Erythroblast (primary cell): ENCODE data around the gene WBP2.

ENCODE experiments used
- GATA1 ChIP-seq: IDR thresholded peaks from 2 replicates; pipeline ENCODE4 v1.6.1; 2011; ENCODE audit warnings: low read depth, mild to moderate bottlenecking, control low read depth, low read length, moderate library complexity
- POLR2A ChIP-seq: IDR thresholded peaks from 2 replicates; pipeline ENCODE4 v1.6.1; 2011; ENCODE audit warnings: mild to moderate bottlenecking, low read length

DNA sequence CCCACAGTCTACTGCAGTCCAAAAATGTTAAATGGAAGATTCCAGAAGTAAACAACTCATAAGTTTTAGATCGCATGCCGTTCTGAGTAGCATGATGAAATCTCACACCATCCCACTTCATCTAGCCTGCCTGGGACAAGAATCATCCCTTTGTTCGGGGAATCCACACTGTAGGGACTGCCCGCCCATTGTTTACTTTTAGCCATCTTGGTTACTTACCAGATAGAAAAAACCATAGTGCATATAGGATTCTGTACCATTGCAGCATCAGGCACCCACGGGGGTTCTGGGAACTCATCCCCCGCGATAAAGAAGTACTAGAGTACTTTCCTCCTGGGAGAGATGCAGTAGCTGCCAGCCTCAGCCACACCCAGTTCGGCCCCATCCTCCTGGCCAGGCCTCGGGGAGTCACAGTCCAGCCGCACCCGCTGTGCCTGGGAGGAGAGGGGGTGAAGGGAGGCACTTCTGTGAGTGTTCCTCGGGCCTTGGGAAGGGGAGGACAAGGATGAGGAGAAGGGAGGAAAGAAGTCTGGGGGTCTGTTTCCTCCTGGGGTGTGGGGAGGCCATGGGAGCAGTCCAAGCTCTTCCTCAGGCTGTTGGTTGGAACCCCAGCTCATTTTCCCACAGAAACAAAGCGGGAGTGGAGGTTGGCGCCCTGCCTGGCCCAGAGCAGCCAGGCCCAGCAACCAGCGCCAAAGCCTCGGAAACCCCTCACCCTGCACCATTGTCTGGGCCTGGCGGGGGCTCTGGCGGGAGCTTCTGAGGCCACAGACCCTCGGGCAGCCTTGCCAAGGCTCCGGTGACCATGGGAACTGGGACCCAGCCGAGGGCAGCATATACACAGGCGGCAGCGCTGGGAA, 14.4 kb upstream of the WBP2 start:
- TF ChIP-seq POLR2A (no peak), GATA1 (no peak)
